Hepatocyte (in vitro differentiated cells): ENCODE data around the gene ZNF878. TPM values are rescaled to one million over a fixed set of nuclear protein-coding genes. Genes with fewer than 3 reads are reported as not detected.
"Not testable (repeated sequence)": the region's sequence is repeated elsewhere in the genome, so short reads cannot be mapped to it uniquely, and the experiment has no call there.

ENCODE experiments used
- DNase-seq: peaks from one replicate; pipeline ENCODE4 v3.0.0-alpha.2; 2016; ENCODE audit warnings: low spot score
- H2AFZ ChIP-seq: fragments of 200-600 bp; sonication (generic); 2 replicates; pipeline ENCODE4 v1.6.0; 2016; ENCODE audit warnings: antibody characterized with exemption, mild to moderate bottlenecking
- H3K27ac ChIP-seq: fragments of 200-600 bp; sonication (generic); 2 replicates; pipeline ENCODE4 v1.5.1; 2016; ENCODE audit warnings: mild to moderate bottlenecking
- H3K27me3 ChIP-seq: fragments of 200-600 bp; sonication (generic); 2 replicates; pipeline ENCODE4 v1.6.1; 2016
- H3K36me3 ChIP-seq: fragments of 200-600 bp; sonication (generic); replicated peaks from 2 replicates; pipeline ENCODE4 v1.5.1; 2016; ENCODE audit warnings: low read depth; ENCODE audit not compliant: insufficient read depth
- H3K4me1 ChIP-seq: fragments of 200-600 bp; sonication (generic); 2 replicates; pipeline ENCODE4 v1.5.1; 2016; ENCODE audit warnings: mild to moderate bottlenecking, moderate library complexity; ENCODE audit not compliant: insufficient read depth
- H3K4me2 ChIP-seq: fragments of 200-600 bp; sonication (generic); 2 replicates; pipeline ENCODE4 v1.6.0; 2016
- H3K4me3 ChIP-seq: fragments of 200-600 bp; sonication (generic); 2 replicates; pipeline ENCODE4 v1.5.1; 2016; ENCODE audit warnings: mild to moderate bottlenecking
- H3K79me2 ChIP-seq: fragments of 200-600 bp; sonication (generic); 2 replicates; pipeline ENCODE4 v1.6.0; 2017; ENCODE audit warnings: mild to moderate bottlenecking
- H3K9me2 ChIP-seq: fragments of 200-600 bp; sonication (generic); replicated peaks from 2 replicates; pipeline ENCODE4 v1.6.0; 2017; ENCODE audit warnings: mild to moderate bottlenecking; ENCODE audit not compliant: insufficient read depth
- H3K9me3 ChIP-seq: fragments of 200-600 bp; sonication (generic); 2 replicates; pipeline ENCODE4 v1.5.1; 2016; ENCODE audit warnings: low read depth, mild to moderate bottlenecking
- H4K20me1 ChIP-seq: fragments of 200-600 bp; sonication (generic); 2 replicates; pipeline ENCODE4 v1.6.0; 2016; ENCODE audit warnings: mild to moderate bottlenecking; ENCODE audit not compliant: insufficient read depth, poor library complexity, severe bottlenecking
- CTCF ChIP-seq: fragments of 200-600 bp; sonication (generic); IDR thresholded peaks from 2 replicates; pipeline ENCODE4 v1.5.1; 2016; ENCODE audit warnings: antibody characterized with exemption, mild to moderate bottlenecking; ENCODE audit not compliant: poor library complexity
- EZH2 ChIP-seq: fragments of 200-600 bp; sonication (generic); IDR thresholded peaks from 2 replicates; pipeline ENCODE4 v1.6.1; 2016; ENCODE audit warnings: antibody characterized with exemption, mild to moderate bottlenecking, borderline replicate concordance
- EZH2phosphoT487 ChIP-seq: fragments of 200-600 bp; sonication (generic); IDR thresholded peaks from one replicate; pipeline ENCODE4 v1.6.1; 2018; ENCODE audit warnings: antibody characterized with exemption, mild to moderate bottlenecking, low read depth, moderate library complexity; ENCODE audit not compliant: unreplicated experiment, severe bottlenecking
- WGBS: methylation state at CpG from one replicate; pipeline ENCODE4 v1.1.6; 2016; ENCODE audit warnings: low lambda C conversion rate; ENCODE audit errors: missing lambda C conversion rate; 5-methylcytosine and 5-hydroxymethylcytosine counted together
- polyA plus RNA-seq: library from polyadenylated mRNA; unstranded; fragments of >200 nt; fragmentation: Nextera tagmentation; extraction: Ambion mirVana; gene quantifications from 2 replicates; pipeline ENCODE4 v1.2.1, GENCODE V29; 2016
- total RNA-seq: library from RNA; depleted of rRNA; stranded (reverse); fragments of >200 nt; gene quantifications from 2 replicates; pipeline ENCODE4 v1.2.3, GENCODE V29; 2014

ZNF878 gene
- total and polyA plus RNA-seq, 2 experiments from 2014 or later, result 0.77 TPM; not detected in 1

GRCh38 chr19:12090807-12091206 is 38.0 kb upstream of the ZNF878 start:
- H2AFZ ChIP-seq, result no peak overlapping the region
- DNase-seq, result peak; percentile 68
- 68% methylated on average over 5 of the region's 5 CpGs for WGBS
- peaks cover 18% of the 10 kb centered on the region for H3K79me2 ChIP-seq
- H3K27ac ChIP-seq, result no peak overlapping the region
- no peaks in the 10 kb centered on the region for H3K9me3 ChIP-seq
- H3K27me3 ChIP-seq, result no peaks in the 10 kb centered on the region
- H4K20me1 ChIP-seq, result no peaks in the 10 kb centered on the region
- no peak for TF ChIP-seq EZH2phosphoT487
- TF ChIP-seq EZH2, result no peak
- TF ChIP-seq CTCF, result peak; percentile 53
- no peaks in the 10 kb centered on the region for H3K9me2 ChIP-seq
- no peaks in the 10 kb centered on the region for H3K36me3 ChIP-seq
- peaks cover 5% of the 10 kb centered on the region for H3K4me1 ChIP-seq
- H3K4me2 ChIP-seq, result no peak overlapping the region
- no peak overlapping the region for H3K4me3 ChIP-seq

GRCh38 chr19:12085074-12085818 is 32.5 kb upstream of the ZNF878 start:
- Histone ChIP-seq H3K4me2 (no peak overlapping the region), H3K36me3 (no peaks in the 10 kb centered on the region), H3K9me2 (no peaks in the 10 kb centered on the region), H4K20me1 (no peaks in the 10 kb centered on the region), H3K4me1 (no peaks in the 10 kb centered on the region), H3K9me3 (peaks cover 6% of the 10 kb centered on the region), H3K27ac (no peak overlapping the region), H3K4me3 (no peak overlapping the region), H3K27me3 (no peaks in the 10 kb centered on the region), H3K79me2 (no peaks in the 10 kb centered on the region), H2AFZ (no peak overlapping the region)
- no peak for DNase-seq
- no peak for TF ChIP-seq EZH2
- no peak for TF ChIP-seq EZH2phosphoT487
- TF ChIP-seq CTCF, result no peak
- WGBS, result 93% methylated on average over 5 of the region's 5 CpGs

DNA sequence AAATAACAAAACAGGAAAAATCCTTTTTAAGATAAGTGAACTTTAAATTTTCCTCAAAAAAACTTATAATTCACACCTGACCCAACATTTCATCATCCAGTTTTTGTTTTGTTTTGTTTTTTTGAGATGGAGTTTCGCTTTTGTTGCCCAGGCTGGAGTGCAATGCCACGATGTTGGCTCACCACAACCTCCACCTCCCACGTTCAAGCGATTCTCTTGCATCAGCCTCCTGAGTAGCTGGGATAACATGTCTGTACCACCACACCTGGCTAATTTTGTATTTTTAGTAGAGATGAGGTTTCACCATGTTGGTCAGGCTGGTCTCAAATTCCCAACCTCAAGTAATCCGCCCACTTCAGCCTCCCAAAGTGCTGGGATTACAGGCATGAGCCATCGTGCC is 30.6 kb upstream of the ZNF878 start:
- not testable (repeated sequence) for H4K20me1 ChIP-seq, H3K27me3 ChIP-seq, H3K4me1 ChIP-seq, H3K4me3 ChIP-seq, H3K27ac ChIP-seq, H2AFZ ChIP-seq, H3K9me2 ChIP-seq, H3K36me3 ChIP-seq, H3K79me2 ChIP-seq, H3K4me2 ChIP-seq, DNase-seq
- peaks cover 24% of the 10 kb centered on the region for H3K9me3 ChIP-seq
- 98% methylated on average over 6 of the region's 6 CpGs for WGBS

DNA sequence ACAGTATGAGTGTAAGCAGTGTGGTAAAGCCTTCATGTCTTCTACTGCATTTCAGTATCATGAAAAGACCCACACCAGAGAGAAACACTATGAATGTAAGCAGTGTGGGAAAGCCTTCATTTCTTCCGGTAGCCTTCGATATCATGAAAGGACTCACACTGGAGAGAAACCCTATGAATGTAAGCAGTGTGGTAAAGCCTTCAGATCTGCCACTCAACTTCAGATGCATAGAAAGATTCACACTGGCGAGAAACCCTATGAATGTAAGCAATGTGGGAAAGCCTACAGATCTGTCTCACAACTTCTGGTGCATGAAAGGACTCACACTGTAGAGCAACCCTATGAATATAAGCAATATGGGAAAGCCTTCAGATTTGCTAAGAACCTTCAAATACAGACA is 24.6 kb upstream of the ZNF878 start:
- no peaks in the 10 kb centered on the region for H3K27me3 ChIP-seq
- no peak for DNase-seq
- H3K4me2 ChIP-seq, result no peak overlapping the region
- peaks cover 10% of the 10 kb centered on the region for H3K79me2 ChIP-seq
- H3K9me3 ChIP-seq, result peaks cover 84% of the 10 kb centered on the region
- TF ChIP-seq EZH2phosphoT487 (no peak), CTCF (no peak), EZH2 (no peak)
- H2AFZ ChIP-seq, result no peak overlapping the region
- H3K36me3 ChIP-seq, result peaks cover 40% of the 10 kb centered on the region
- H3K27ac ChIP-seq, result no peak overlapping the region
- H3K4me1 ChIP-seq, result no peaks in the 10 kb centered on the region
- no peaks in the 10 kb centered on the region for H4K20me1 ChIP-seq
- H3K4me3 ChIP-seq, result no peak overlapping the region
- 100% methylated on average over 3 of the region's 3 CpGs for WGBS
- H3K9me2 ChIP-seq, result no peaks in the 10 kb centered on the region

DNA sequence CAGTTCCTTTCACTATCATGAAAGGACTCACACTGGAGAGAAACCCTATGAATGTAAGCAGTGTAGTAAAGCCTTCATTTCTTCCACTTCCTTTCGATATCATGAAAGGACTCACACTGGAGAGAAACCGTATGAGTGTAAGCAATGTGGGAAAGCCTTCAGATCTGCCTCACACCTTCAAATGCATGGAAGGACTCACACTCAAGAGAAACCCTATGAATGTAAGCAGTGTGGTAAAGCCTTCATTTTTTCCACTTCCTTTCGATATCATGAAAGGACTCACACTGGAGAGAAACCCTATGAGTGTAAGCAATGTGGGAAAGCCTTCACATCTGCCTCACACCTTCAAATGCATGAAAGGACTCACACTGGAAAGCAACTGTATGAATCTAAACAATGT is 23.6 kb upstream of the ZNF878 start:
- H3K9me2 ChIP-seq, H3K4me3 ChIP-seq, H3K27ac ChIP-seq, H3K27me3 ChIP-seq, H3K4me2 ChIP-seq, H3K4me1 ChIP-seq, DNase-seq, H4K20me1 ChIP-seq, H2AFZ ChIP-seq: not testable (repeated sequence)
- 98% methylated on average over 3 of the region's 3 CpGs for WGBS
- peaks cover 19% of the 10 kb centered on the region for H3K79me2 ChIP-seq
- H3K36me3 ChIP-seq, result peaks cover 40% of the 10 kb centered on the region
- peaks cover 94% of the 10 kb centered on the region for H3K9me3 ChIP-seq
